Common myeloid progenitor, CD34-positive (primary cell): ENCODE measurements around the gene TMEM200B.
"Not testable (repeated sequence)": the region's sequence is repeated elsewhere in the genome, so short reads cannot be mapped to it uniquely, and the experiment has no call there.

Source experiments
- CTCF ChIA-PET: fragments of 350-600 bp; sonication (Branson Sonifier 250); formaldehyde crosslinking; loops from one replicate; lab custom pipeline; 2021; ENCODE audit warnings: antibody characterized with exemption; lab: Charles Lee
- POLR2A ChIA-PET: fragments of 350-600 bp; sonication (Branson Sonifier 250); formaldehyde crosslinking; loops from one replicate; lab custom pipeline; 2021; ENCODE audit warnings: antibody characterized with exemption; lab: Charles Lee
- DNase-seq, 3 donors: peaks; one replicate each; pipeline versions ENCODE4 v3.0.0 to v3.0.0-alpha.2; 2013
- H3K27ac ChIP-seq, 2 experiments: 1 replicate in 1 of 2; 2 replicates in 1 of 2; pipeline ENCODE4 v1.7.0; 2013; ENCODE audit warnings: inconsistent platforms in 2 of 2, low read length in 2 of 2, mild to moderate bottlenecking in 2 of 2, low read depth in 1 of 2, moderate library complexity in 1 of 2; ENCODE audit not compliant: severe bottlenecking in 2 of 2, insufficient read depth in 1 of 2, poor library complexity in 1 of 2
- H3K27me3 ChIP-seq, 5 experiments: replicated peaks in 2 of 5; 1 replicate in 3 of 5; 2 replicates in 2 of 5; pipeline versions ENCODE4 v1.6.1 to v1.7.0; 2013; ENCODE audit warnings: low read length in 4 of 5, mild to moderate bottlenecking in 2 of 5, moderate library complexity in 2 of 5, inconsistent platforms in 1 of 5; ENCODE audit not compliant: insufficient read depth in 5 of 5, control insufficient read depth in 4 of 5
- H3K36me3 ChIP-seq, 4 experiments: 1 replicate in 2 of 4; 2 replicates in 2 of 4; pipeline versions ENCODE4 v1.6.1 to v1.7.0; 2013; ENCODE audit warnings: low read length in 3 of 4, control low read depth in 1 of 4, mild to moderate bottlenecking in 1 of 4; ENCODE audit not compliant: control insufficient read depth in 4 of 4, insufficient read depth in 4 of 4
- H3K4me1 ChIP-seq, 4 experiments: 1 replicate in 3 of 4; 2 replicates in 1 of 4; pipeline versions ENCODE4 v1.6.1 to v1.7.1; 2013; ENCODE audit warnings: low read length in 3 of 4, mild to moderate bottlenecking in 3 of 4, control low read depth in 1 of 4, inconsistent platforms in 1 of 4, moderate library complexity in 1 of 4; ENCODE audit not compliant: control insufficient read depth in 4 of 4, insufficient read depth in 4 of 4; ENCODE audit errors: control extremely low read depth in 1 of 4
- H3K4me3 ChIP-seq, 7 experiments: 1 replicate in 4 of 7; 2 replicates in 3 of 7; pipeline versions ENCODE4 v1.5.1 to v1.7.0; 2013; ENCODE audit warnings: mild to moderate bottlenecking in 7 of 7, low read length in 6 of 7, moderate library complexity in 6 of 7, inconsistent platforms in 2 of 7, low read depth in 2 of 7, control low read depth in 1 of 7; ENCODE audit not compliant: insufficient read depth in 4 of 7, control insufficient read depth in 1 of 7; ENCODE audit errors: extremely low read depth in 1 of 7
- H3K9me3 ChIP-seq, 5 experiments: 1 replicate in 4 of 5; 2 replicates in 1 of 5; pipeline versions ENCODE4 v1.6.1 to v1.7.1; 2013; ENCODE audit warnings: low read length in 4 of 5, mild to moderate bottlenecking in 2 of 5, inconsistent platforms in 1 of 5, low read depth in 1 of 5, moderate library complexity in 1 of 5; ENCODE audit not compliant: control insufficient read depth in 4 of 5, insufficient read depth in 2 of 5; ENCODE audit errors: control extremely low read depth in 1 of 5
- WGBS: methylation state at CpG from one replicate; pipeline ENCODE4 v1.1.5; 2013; ENCODE audit not compliant: insufficient coverage; 5-methylcytosine and 5-hydroxymethylcytosine counted together

TMEM200B gene

DNA sequence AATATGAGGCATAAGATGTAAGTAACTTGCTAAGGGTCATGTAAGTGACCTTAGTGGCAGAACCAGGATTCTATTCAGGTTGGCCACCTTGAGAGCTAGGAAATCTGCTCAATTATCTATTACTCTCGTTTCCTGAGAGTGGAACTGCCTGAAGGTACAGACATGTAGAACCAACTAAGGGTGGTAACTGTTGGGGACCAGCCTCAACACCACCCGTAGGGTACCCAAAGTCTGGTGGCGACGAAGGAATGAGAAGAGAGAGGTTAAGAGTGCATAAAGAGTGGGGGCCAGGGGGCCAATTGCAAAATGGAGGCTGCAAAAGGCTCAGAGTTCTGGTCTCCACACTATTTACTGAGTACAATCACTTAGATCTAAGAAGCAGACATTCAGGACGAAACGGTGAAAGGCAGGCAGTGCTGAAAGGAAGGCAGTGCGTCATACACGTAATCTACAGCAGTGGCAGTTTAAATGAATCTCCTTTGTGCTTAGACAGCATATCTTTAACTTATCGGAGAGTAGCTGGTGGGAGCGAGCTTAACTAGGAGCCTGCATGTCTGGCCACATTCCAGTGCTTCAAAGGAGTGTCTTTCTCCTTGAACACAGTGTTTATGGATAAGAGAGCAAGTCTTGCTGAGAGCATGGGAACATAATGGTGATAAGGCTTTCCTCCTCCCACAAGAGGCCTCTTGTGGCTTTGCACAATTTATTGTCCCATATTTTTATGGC, 33.0 kb upstream of the TMEM200B start:
- WGBS = 91% methylated on average over 10 of the region's 10 CpGs
- H3K4me1 ChIP-seq = no peaks in the 10 kb centered on the region
- CTCF ChIA-PET = interaction anchor here (0.6 to 1.7 kb wide), 2 partner anchors 41 to 114 kb away, joined by 3 to 4 read pairs; no protein-coding TSS in a partner anchor
- H3K36me3 ChIP-seq = peaks cover 6 to 84% (median 65%) of the 10 kb centered on the region in 4 experiments
- H3K27me3 ChIP-seq = no peaks in the 10 kb centered on the region
- peak overlapping the region in 1 of 2 experiments; percentile 81 for H3K27ac ChIP-seq
- H3K9me3 ChIP-seq = no peaks in the 10 kb centered on the region
- DNase-seq = peak in 1 of 3 donors; percentile 39
- POLR2A ChIA-PET = interaction anchor here (0.6 to 1.0 kb wide), 3 partner anchors 24 to 1706 kb away, joined by 3 to 4 read pairs (median 3); no protein-coding TSS in a partner anchor
- no peak overlapping the region for H3K4me3 ChIP-seq

DNA sequence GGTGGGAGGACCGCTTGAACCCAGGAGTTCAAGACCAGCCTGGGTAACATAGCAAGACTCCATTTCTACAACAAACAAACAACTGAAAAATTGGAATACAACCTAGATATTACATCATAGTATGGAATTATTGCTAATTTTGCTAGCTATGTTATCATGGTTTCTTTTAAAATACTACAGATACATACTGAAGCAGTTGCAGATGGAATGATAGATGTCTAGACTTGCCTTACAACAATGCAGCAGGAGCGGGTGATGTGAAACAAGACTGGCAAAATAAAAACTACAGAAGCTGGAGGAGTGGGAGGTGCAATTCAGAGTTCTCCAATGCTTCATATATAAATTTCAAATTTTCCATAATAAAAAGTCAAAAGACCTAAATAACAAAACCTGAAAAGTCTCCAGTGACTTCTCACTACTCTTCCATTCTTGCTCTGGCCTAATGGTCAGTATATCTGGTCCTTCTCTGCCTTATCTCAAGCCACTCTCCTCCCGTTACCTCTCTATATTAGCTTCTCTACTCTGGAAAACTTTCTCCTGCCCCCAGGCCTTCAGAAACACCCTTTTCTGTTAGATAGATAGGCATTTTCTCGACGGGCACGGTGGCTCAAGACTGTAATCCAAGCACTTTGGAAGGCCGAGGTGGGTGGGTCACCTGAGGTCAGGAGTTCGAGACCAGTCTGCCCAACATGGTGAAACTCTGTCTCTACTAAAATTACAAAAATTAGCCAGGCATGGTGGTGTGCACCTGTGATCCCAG, 28.5 kb upstream of the TMEM200B start:
- H3K4me1 ChIP-seq = no peaks in the 10 kb centered on the region
- H3K4me3 ChIP-seq = no peak overlapping the region
- H3K36me3 ChIP-seq = peaks cover 27 to 95% (median 68%) of the 10 kb centered on the region in 4 experiments
- ChIA-PET POLR2A (no interaction called here), CTCF (interaction anchor here (1.0 to 2.2 kb wide), 2 partner anchors 11 to 51 kb away, joined by 3 to 8 read pairs; no protein-coding TSS in a partner anchor)
- H3K27ac ChIP-seq = no peak overlapping the region
- WGBS = 100% methylated on average over 3 of the region's 8 CpGs
- no peaks in the 10 kb centered on the region for H3K27me3 ChIP-seq
- no peak for DNase-seq
- no peaks in the 10 kb centered on the region for H3K9me3 ChIP-seq

DNA sequence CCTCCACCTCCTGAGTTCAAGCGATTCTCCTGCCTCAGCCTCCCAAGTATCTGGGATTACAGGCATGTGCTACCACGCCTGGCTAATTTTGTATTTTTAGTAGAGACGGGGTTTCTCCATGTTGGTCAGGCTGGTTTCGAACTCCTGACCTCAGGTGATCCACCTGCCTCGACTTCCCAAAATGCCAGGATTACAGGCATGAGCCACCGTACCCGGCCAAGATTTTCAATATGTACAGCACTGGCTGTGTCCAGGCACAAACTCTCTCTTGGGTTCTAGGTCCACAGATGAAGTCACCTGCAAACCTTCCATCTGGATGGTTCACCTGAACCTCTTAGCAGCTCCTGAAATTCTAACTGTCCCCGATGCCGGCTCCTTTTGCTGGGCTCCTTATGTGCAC, 26.6 kb upstream of the TMEM200B start:
- H3K4me3 ChIP-seq, H3K27ac ChIP-seq, H3K27me3 ChIP-seq, DNase-seq, H3K4me1 ChIP-seq, POLR2A ChIA-PET, H3K9me3 ChIP-seq: not testable (repeated sequence)
- CTCF ChIA-PET = interaction anchor here (2.2 kb wide), 1 partner anchor 52 kb away, joined by 8 read pairs; no protein-coding TSS in a partner anchor
- 97% methylated on average over 6 of the region's 9 CpGs for WGBS
- H3K36me3 ChIP-seq = peaks cover 30 to 95% (median 69%) of the 10 kb centered on the region in 4 experiments

DNA sequence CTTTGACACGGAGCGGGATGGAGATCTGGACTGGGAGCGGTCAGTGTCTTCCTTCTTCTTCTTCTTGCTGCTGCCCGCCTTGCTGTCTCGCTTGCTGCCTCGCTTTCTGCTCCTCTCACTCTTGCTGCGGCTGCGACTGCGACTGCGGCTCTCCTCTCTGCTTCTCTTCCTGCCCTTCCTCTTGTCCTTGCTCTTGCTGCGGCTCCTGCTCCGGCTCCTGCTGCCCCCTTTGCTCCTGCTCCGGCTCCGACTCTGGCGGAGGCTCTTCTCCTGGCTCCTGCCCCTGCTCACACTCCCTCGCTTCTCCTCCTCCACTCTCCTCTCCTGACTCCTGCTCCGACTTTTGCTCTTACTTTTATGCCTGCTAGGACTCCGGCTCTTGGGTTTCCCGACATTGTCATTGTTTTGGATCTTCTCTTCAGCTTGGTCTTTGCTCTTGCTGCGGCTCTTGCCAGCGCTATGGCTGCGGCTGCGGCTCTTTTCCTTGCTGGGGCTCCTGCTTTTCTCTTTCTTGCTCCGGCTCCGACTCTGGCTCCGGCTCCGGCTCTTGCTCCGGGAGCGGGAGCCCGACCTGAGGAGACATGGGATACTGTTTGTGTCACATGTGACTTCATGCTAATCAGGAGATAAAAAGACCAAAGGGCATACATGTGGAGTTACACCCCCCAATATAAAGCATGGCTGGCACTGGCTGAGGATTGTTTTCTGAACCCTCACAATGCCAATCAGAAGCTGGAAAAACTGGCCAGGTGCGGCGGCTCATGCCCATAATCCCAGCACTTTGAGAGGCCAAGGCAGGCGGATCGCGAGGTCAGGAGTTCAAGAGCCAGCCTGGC, 25.2 kb upstream of the TMEM200B start:
- POLR2A ChIA-PET = no interaction called here
- Histone ChIP-seq H3K27me3 (no peaks in the 10 kb centered on the region), H3K27ac (no peak overlapping the region), H3K36me3 (peaks cover 28 to 81% (median 64%) of the 10 kb centered on the region in 4 experiments), H3K4me1 (no peaks in the 10 kb centered on the region), H3K4me3 (no peak overlapping the region), H3K9me3 (no peaks in the 10 kb centered on the region)
- CTCF ChIA-PET = interaction anchor here (1.2 kb wide), 1 partner anchor 28 kb away, joined by 4 read pairs; no protein-coding TSS in a partner anchor
- 95% methylated on average over 33 of the region's 35 CpGs for WGBS
- no peak for DNase-seq

DNA sequence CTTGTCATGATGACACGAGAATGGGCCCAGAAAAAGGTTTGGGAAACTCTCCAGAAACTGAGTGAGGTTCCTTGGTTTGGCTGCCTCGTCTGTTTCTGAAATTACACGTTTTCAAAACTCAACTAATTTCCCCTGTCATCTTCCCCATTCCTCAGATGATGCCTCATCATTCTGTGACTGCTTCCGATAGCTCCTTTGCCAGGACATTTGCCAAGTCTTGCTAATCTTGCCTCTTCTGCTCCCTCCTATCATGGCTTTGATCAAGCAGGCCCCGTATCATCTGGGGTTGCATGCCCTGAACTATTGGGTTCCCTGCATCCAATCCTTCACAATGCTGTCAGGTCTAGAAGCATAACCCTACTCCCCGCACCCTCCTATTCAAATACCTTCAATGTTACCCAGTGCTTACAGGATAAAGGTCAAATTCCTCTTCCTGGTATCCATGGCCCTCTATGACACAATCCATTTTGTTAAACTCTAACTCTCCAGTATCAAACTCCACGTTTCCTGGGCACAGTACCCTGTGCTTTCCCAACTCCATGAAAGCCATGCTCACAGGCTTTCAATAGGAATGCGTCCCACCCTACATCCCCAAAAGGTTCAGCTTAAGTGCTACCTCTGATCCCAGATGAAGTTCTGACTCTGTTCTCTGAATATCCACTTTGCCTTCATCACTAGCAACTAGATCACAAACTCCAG, 22.2 kb upstream of the TMEM200B start:
- no peak overlapping the region for H3K4me3 ChIP-seq
- H3K27me3 ChIP-seq = no peaks in the 10 kb centered on the region
- H3K27ac ChIP-seq = no peak overlapping the region
- DNase-seq = no peak
- ChIA-PET POLR2A (no interaction called here), CTCF (no interaction called here)
- no peaks in the 10 kb centered on the region for H3K9me3 ChIP-seq
- peaks cover 26 to 53% (median 41%) of the 10 kb centered on the region in 4 experiments for H3K36me3 ChIP-seq
- WGBS = 88% methylated on average over 8 of the region's 8 CpGs
- H3K4me1 ChIP-seq = no peaks in the 10 kb centered on the region

DNA sequence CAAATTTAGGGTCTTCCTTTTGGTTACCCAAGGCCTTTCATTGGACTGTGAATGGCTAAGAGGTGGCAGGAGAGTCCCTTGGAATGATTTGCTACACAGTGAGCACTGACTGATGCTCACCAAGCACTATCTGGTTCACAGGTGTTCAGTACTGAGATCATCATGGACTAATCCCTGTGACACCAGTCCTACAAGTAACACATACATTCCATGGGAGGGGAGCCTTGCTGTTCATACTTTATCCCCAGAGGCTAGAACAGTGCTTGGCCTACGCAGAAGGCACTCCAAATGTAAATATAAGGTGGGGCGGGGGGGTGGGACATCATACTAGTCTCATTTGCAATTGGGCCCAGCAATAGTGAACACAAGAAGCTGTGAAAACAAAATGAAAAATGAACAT, 20.5 kb upstream of the TMEM200B start:
- POLR2A ChIA-PET = interaction anchor here (0.6 kb wide), 1 partner anchor 15 kb away, joined by 3 read pairs; no protein-coding TSS in a partner anchor
- Histone ChIP-seq H3K4me3 (no peak overlapping the region), H3K27me3 (no peaks in the 10 kb centered on the region), H3K4me1 (no peaks in the 10 kb centered on the region), H3K9me3 (no peaks in the 10 kb centered on the region), H3K36me3 (peaks cover 19 to 39% (median 29%) of the 10 kb centered on the region in 4 experiments), H3K27ac (no peak overlapping the region)
- DNase-seq = no peak
- WGBS = 100% methylated on average over 1 of the region's 2 CpGs
- CTCF ChIA-PET = no interaction called here
